ENCODE measurements around the gene SLC27A2.

SLC27A2 gene

GRCh38 chr15:50206020-50206419, 24.0 kb downstream of the SLC27A2 start:
- no peak for TF ChIP-seq POLR2A (IDR thresholded peaks at IDR 0.05; ENCODE audit: extremely low read depth, insufficient read length)
- TF ChIP-seq MYC (IDR thresholded peaks at IDR 0.05; ENCODE audit: low read depth, low read length) = no peak
- TF ChIP-seq, protein P1, sequence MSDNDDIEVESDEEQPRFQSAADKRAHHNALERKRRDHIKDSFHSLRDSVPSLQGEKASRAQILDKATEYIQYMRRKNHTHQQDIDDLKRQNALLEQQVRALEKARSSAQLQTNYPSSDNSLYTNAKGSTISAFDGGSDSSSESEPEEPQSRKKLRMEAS (IDR thresholded peaks at IDR 0.05; ENCODE audit: low read depth, low read length) = no peak
- TF ChIP-seq, protein P2, sequence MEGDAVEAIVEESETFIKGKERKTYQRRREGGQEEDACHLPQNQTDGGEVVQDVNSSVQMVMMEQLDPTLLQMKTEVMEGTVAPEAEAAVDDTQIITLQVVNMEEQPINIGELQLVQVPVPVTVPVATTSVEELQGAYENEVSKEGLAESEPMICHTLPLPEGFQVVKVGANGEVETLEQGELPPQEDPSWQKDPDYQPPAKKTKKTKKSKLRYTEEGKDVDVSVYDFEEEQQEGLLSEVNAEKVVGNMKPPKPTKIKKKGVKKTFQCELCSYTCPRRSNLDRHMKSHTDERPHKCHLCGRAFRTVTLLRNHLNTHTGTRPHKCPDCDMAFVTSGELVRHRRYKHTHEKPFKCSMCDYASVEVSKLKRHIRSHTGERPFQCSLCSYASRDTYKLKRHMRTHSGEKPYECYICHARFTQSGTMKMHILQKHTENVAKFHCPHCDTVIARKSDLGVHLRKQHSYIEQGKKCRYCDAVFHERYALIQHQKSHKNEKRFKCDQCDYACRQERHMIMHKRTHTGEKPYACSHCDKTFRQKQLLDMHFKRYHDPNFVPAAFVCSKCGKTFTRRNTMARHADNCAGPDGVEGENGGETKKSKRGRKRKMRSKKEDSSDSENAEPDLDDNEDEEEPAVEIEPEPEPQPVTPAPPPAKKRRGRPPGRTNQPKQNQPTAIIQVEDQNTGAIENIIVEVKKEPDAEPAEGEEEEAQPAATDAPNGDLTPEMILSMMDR (IDR thresholded peaks at IDR 0.05; ENCODE audit: low read depth, low read length) = no peak
- no peak for DNase-seq (ENCODE audit: low read depth)
- H3K4me3 ChIP-seq (ENCODE audit: low read depth, low read length) = no peak overlapping the region

DNA sequence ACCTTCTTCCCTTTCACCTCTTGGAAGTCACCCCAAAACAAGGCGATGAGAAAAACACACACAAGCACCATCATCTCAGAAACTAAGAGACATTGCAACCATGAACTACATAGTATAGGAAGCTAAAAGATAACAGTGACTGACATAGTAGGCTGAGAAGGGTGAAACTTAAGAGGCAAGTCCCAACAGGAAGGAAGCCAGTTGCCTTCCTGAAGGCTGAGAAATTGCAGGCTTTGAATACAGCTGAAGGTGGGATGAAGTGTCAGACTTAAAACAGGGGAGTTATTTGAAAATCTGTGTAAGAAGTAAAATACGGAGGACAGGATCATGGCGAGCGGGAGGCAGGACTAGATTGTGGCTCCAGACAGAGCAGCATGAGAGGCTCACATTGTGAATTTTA, 27.8 kb downstream of the SLC27A2 start:
- TF ChIP-seq, protein P2 (IDR thresholded peaks at IDR 0.05; ENCODE audit: low read depth, low read length) = no peak
- no peak for TF ChIP-seq MYC (IDR thresholded peaks at IDR 0.05; ENCODE audit: low read depth, low read length)
- TF ChIP-seq, protein P1 (IDR thresholded peaks at IDR 0.05; ENCODE audit: low read depth, low read length) = no peak
- TF ChIP-seq POLR2A (IDR thresholded peaks at IDR 0.05; ENCODE audit: extremely low read depth, insufficient read length) = no peak
- DNase-seq (ENCODE audit: low read depth) = no peak
- H3K4me3 ChIP-seq (ENCODE audit: low read depth, low read length) = no peak overlapping the region

DNA sequence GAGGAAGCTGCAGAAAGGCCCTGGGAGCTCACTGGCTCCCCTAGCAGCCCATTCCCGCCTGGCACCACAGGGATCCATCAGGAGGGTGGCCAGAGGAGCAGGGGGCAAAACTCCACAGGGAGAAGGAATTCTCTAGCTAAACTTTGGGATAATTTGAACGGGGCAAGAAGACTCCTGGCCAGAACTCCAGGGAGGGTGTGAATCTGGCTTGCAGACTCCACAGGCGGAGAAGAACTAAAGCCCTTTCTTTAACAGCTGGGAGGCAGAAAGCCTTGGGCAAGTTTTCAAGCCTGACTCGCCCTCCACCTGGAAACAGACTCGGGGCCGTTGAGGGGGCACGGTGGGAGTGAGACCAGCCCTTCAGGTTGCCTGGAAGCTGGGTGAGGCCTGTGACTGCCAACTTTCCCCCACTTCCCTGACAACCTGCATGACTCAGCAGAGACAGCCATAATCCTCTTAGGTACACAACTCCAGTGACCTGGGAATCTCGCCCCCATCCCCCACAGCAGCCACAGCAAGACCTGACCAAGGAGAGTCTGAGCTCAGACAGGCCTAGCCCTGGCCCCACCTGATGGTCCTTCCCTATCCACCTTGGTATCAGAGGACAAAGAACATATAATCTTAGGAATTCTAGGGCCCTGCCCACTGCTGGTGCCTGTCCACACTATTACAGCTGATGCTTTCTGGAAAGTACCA, 28.6 kb downstream of the SLC27A2 start:
- no peak overlapping the region for H3K4me3 ChIP-seq (ENCODE audit: low read depth, low read length)
- TF ChIP-seq, protein P1 (IDR thresholded peaks at IDR 0.05; ENCODE audit: low read depth, low read length) = no peak
- TF ChIP-seq MYC (IDR thresholded peaks at IDR 0.05; ENCODE audit: low read depth, low read length) = no peak
- no peak for DNase-seq (ENCODE audit: low read depth)

GRCh38 chr15:50218291-50218690, 36.3 kb downstream of the SLC27A2 start:
- H3K4me3 ChIP-seq (ENCODE audit: low read depth, low read length) = no peak overlapping the region
- no peak for DNase-seq (ENCODE audit: low read depth)
- TF ChIP-seq, protein P1 (IDR thresholded peaks at IDR 0.05; ENCODE audit: low read depth, low read length) = no peak
- TF ChIP-seq POLR2A (IDR thresholded peaks at IDR 0.05; ENCODE audit: extremely low read depth, insufficient read length) = no peak

DNA sequence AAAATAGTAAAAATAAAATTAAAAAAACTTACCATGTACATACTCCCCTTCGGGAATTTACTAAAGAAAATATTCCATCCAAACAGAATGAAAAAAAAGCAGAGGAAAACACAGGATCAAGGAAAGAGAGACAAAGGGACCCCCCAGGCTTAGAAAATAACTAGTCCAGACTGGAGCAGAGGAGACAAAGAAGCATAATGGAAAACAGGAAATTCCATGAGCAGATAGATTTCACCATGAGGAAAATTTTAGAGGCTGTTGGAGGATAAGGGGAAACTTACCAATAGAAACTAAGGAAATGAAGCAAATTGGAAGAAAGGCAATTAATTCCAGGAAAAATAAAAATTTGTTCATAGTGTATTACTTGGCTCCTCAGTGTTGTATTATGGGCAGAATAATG, 36.7 kb downstream of the SLC27A2 start:
- TF ChIP-seq, protein P2 (IDR thresholded peaks at IDR 0.05; ENCODE audit: low read depth, low read length) = no peak
- TF ChIP-seq, protein P1 (IDR thresholded peaks at IDR 0.05; ENCODE audit: low read depth, low read length) = no peak
- TF ChIP-seq MYC (IDR thresholded peaks at IDR 0.05; ENCODE audit: low read depth, low read length) (no peak), POLR2A (IDR thresholded peaks at IDR 0.05; ENCODE audit: extremely low read depth, insufficient read length) (no peak)
- no peak overlapping the region for H3K4me3 ChIP-seq (ENCODE audit: low read depth, low read length)
- DNase-seq (ENCODE audit: low read depth) = no peak

DNA sequence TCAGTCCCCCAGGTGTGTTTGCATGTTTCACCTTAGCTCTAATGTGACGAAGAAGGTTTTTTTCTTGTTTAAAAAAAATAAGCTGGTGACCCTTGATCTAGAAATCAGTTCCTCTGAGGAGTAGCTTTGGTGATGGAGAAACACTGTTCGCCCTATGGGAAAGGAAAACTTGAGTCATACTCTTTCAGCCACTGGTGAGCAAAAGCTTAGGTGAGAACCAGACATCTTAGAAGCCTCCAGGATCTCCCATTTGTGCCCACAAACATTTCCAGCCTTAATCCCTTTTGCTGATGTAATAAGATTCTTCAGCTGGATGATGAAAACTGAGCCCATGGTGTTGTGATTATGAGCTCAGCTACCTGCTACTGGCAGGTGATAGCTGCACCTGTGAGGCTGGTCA, 37.8 kb downstream of the SLC27A2 start:
- TF ChIP-seq MYC (IDR thresholded peaks at IDR 0.05; ENCODE audit: low read depth, low read length) = no peak

DNA sequence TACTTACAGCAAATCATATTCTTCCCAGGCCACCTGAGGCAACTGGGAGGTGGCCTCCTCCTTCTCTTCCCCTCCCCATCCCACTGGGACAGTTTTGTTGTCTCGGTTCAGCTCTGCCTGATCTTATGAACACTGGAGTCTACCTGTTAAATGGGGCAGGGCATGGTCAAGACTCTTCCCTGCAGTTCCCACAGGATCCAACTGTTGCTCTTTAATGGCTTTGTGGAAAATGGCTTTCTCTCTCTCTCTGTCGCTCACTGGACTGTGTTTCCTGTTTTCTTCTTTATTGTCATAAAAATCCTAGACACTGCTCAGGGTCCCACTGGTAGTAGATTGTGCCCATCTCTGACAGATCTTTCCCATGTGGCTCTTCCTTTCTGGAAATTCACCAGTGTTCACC, 40.2 kb downstream of the SLC27A2 start:
- no peak for TF ChIP-seq MYC (IDR thresholded peaks at IDR 0.05; ENCODE audit: low read depth, low read length)
- TF ChIP-seq, protein P1 (IDR thresholded peaks at IDR 0.05; ENCODE audit: low read depth, low read length) = no peak
- TF ChIP-seq, protein P2 (IDR thresholded peaks at IDR 0.05; ENCODE audit: low read depth, low read length) = no peak
- DNase-seq (ENCODE audit: low read depth) = no peak
- no peak overlapping the region for H3K4me3 ChIP-seq (ENCODE audit: low read depth, low read length)

More for the DNA sequence above, 37.8 kb downstream of the SLC27A2 start:
- DNase-seq (ENCODE audit: low read depth) = no peak
- no peak overlapping the region for H3K4me3 ChIP-seq (ENCODE audit: low read depth, low read length)
